ENCODE data around the gene RAVER2. TPM values are rescaled to one million over a fixed set of nuclear protein-coding genes. Genes with fewer than 3 reads are reported as not detected.
A peak's percentile ranks its signal among the peaks of the same experiment; 100 is the strongest.

Gene RAVER2
- total RNA-seq, 2 experiments from 2014 or later, result 0.80 to 1.0 TPM

DNA sequence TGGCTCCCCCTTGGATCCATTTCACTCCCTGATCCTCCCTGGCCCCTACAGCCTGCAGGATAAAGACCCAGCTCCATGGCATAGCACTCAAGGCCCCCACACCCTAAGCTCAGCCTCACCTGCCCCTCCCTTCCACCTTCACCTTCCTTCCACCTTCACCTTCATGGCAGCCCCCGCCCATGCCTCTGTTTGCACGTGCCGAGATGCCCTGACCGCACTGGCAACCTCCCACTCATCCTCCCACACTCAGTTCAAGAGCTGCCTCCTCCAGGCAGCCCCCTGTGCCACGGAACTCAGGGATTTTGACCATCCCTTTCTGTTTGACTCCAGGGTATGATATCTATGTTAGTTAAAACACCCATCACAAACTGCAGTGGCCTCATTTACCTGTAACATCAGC, 109.8 kb downstream of the RAVER2 start:
- no peak for ATAC-seq (ENCODE audit: poor library complexity)
- Histone ChIP-seq H3K27me3 (ENCODE audit: control insufficient read depth in 1 of 2, insufficient read depth in 2 of 2, low read length in 2 of 2) (no peaks in the 10 kb centered on the region), H3K4me3 (ENCODE audit: low read length) (no peak overlapping the region), H3K4me1 (ENCODE audit: insufficient read depth, low read length) (peaks cover 3% of the 10 kb centered on the region), H3K27ac (ENCODE audit: low read depth in 1 of 2, low read length in 2 of 2) (no peak overlapping the region), H3K9me3 (ENCODE audit: control insufficient read depth in 1 of 2, insufficient read depth in 1 of 2, low read length in 2 of 2) (no peaks in the 10 kb centered on the region), H3K36me3 (ENCODE audit: insufficient read depth, low read length) (peaks cover 100% of the 10 kb centered on the region)
- H3K9me3 Mint-ChIP-seq, result no peaks in the 10 kb centered on the region
- POLR2A ChIA-PET, result no interaction called here
- H3K4me3 Mint-ChIP-seq, result no peak overlapping the region
- H3K36me3 Mint-ChIP-seq (ENCODE audit: low read depth), result peaks cover 100% of the 10 kb centered on the region
- DNase-seq, result no peak
- H3K4me1 Mint-ChIP-seq (ENCODE audit: low read depth), result peaks cover 13% of the 10 kb centered on the region
- CTCF ChIA-PET, result interaction anchor here (0.7 kb wide), 1 partner anchor 124 kb away, joined by 3 read pairs; no protein-coding TSS in a partner anchor
- intact Hi-C loops (cut with DNase I, micrococcal nuclease), result no loop called here
- TF ChIP-seq, protein P1, sequence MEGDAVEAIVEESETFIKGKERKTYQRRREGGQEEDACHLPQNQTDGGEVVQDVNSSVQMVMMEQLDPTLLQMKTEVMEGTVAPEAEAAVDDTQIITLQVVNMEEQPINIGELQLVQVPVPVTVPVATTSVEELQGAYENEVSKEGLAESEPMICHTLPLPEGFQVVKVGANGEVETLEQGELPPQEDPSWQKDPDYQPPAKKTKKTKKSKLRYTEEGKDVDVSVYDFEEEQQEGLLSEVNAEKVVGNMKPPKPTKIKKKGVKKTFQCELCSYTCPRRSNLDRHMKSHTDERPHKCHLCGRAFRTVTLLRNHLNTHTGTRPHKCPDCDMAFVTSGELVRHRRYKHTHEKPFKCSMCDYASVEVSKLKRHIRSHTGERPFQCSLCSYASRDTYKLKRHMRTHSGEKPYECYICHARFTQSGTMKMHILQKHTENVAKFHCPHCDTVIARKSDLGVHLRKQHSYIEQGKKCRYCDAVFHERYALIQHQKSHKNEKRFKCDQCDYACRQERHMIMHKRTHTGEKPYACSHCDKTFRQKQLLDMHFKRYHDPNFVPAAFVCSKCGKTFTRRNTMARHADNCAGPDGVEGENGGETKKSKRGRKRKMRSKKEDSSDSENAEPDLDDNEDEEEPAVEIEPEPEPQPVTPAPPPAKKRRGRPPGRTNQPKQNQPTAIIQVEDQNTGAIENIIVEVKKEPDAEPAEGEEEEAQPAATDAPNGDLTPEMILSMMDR (IDR thresholded peaks at IDR 0.05), result no peak
- peak overlapping the region; percentile 73 for H3K27ac Mint-ChIP-seq
- H3K27me3 Mint-ChIP-seq, result no peaks in the 10 kb centered on the region

DNA sequence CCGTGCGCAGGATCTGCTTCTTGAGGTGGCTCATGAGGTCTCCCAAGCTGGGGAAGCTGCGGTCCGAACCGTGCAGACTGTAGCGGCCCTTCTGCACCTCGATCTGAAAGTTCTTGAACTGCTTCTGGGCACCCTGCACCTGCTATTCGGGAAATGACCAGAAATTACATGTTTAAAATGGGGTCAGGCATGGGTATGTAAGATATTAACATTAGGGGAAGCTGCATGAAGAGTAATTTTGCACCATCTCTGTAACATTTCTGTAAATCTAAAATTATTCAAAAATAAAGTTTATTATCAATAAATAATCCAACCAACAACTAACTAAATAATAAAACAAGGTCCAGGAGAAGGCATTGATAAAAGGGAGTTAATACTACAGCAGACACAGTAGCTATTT, 110.7 kb downstream of the RAVER2 start:
- Histone ChIP-seq H3K9me3 (ENCODE audit: control insufficient read depth in 1 of 2, insufficient read depth in 1 of 2, low read length in 2 of 2) (no peaks in the 10 kb centered on the region), H3K27ac (ENCODE audit: low read depth in 1 of 2, low read length in 2 of 2) (no peak overlapping the region), H3K4me1 (ENCODE audit: insufficient read depth, low read length) (peaks cover 3% of the 10 kb centered on the region), H3K36me3 (ENCODE audit: insufficient read depth, low read length) (peaks cover 96% of the 10 kb centered on the region), H3K27me3 (ENCODE audit: control insufficient read depth in 1 of 2, insufficient read depth in 2 of 2, low read length in 2 of 2) (no peaks in the 10 kb centered on the region), H3K4me3 (ENCODE audit: low read length) (no peak overlapping the region)
- TF ChIP-seq, protein P1 (IDR thresholded peaks at IDR 0.05), result no peak
- Mint-ChIP-seq H3K27me3 (no peaks in the 10 kb centered on the region), H3K4me3 (no peak overlapping the region), H3K4me1 (ENCODE audit: low read depth) (peaks cover 16% of the 10 kb centered on the region), H3K36me3 (ENCODE audit: low read depth) (peaks cover 97% of the 10 kb centered on the region), H3K9me3 (no peaks in the 10 kb centered on the region), H3K27ac (no peak overlapping the region)
- DNase-seq, result no peak
- CTCF ChIA-PET, result interaction anchor here (1.1 kb wide), 1 partner anchor 220 kb away, joined by 4 read pairs; no protein-coding TSS in a partner anchor
- intact Hi-C loops (cut with DNase I, micrococcal nuclease), result no loop called here
- POLR2A ChIA-PET, result interaction anchor here (1.2 kb wide), 1 partner anchor 192 kb away, joined by 4 read pairs; no protein-coding TSS in a partner anchor
- ATAC-seq (ENCODE audit: poor library complexity), result no peak

DNA sequence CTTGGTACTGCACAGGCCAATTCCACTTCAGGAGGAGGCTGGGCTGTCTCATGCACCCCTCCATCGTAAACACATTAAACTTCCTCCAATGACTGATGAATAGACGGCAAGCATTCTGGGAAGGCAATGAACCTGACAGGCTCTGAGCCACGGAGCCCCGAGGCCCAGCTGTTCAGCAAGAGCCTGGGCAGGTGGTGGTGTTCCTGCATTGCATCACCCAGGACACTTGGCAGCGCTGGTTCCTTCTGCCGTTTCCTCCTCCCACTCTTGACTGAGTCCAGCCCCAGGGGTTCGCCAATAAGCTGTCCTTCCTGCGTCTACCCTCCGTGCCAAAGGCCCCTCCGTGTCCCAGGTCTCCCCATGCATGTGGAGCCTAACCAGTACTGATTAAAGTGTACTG, 111.7 kb downstream of the RAVER2 start:
- CTCF ChIA-PET, result interaction anchor here (1.1 kb wide), 1 partner anchor 219 kb away, joined by 4 read pairs; no protein-coding TSS in a partner anchor
- Mint-ChIP-seq H3K27me3 (no peaks in the 10 kb centered on the region), H3K27ac (peak overlapping the region; percentile 56), H3K9me3 (no peaks in the 10 kb centered on the region), H3K4me1 (ENCODE audit: low read depth) (peaks cover 23% of the 10 kb centered on the region), H3K4me3 (no peak overlapping the region), H3K36me3 (ENCODE audit: low read depth) (peaks cover 97% of the 10 kb centered on the region)
- Histone ChIP-seq H3K36me3 (ENCODE audit: insufficient read depth, low read length) (peaks cover 95% of the 10 kb centered on the region), H3K4me3 (ENCODE audit: low read length) (no peak overlapping the region), H3K4me1 (ENCODE audit: insufficient read depth, low read length) (peaks cover 4% of the 10 kb centered on the region), H3K27ac (ENCODE audit: low read depth in 1 of 2, low read length in 2 of 2) (no peak overlapping the region), H3K27me3 (ENCODE audit: control insufficient read depth in 1 of 2, insufficient read depth in 2 of 2, low read length in 2 of 2) (no peaks in the 10 kb centered on the region), H3K9me3 (ENCODE audit: control insufficient read depth in 1 of 2, insufficient read depth in 1 of 2, low read length in 2 of 2) (no peaks in the 10 kb centered on the region)
- TF ChIP-seq, protein P1 (IDR thresholded peaks at IDR 0.05), result no peak
- no peak for ATAC-seq (ENCODE audit: poor library complexity)
- POLR2A ChIA-PET, result interaction anchor here (0.9 to 1.2 kb wide), 2 partner anchors 21 to 191 kb away, joined by 4 read pairs; no protein-coding TSS in a partner anchor
- no peak for DNase-seq
- intact Hi-C loops (cut with DNase I, micrococcal nuclease), result no loop called here

All from CD4-positive, alpha-beta T cell (primary cell).